ENCODE results near the gene PHLDA2.

DNA sequence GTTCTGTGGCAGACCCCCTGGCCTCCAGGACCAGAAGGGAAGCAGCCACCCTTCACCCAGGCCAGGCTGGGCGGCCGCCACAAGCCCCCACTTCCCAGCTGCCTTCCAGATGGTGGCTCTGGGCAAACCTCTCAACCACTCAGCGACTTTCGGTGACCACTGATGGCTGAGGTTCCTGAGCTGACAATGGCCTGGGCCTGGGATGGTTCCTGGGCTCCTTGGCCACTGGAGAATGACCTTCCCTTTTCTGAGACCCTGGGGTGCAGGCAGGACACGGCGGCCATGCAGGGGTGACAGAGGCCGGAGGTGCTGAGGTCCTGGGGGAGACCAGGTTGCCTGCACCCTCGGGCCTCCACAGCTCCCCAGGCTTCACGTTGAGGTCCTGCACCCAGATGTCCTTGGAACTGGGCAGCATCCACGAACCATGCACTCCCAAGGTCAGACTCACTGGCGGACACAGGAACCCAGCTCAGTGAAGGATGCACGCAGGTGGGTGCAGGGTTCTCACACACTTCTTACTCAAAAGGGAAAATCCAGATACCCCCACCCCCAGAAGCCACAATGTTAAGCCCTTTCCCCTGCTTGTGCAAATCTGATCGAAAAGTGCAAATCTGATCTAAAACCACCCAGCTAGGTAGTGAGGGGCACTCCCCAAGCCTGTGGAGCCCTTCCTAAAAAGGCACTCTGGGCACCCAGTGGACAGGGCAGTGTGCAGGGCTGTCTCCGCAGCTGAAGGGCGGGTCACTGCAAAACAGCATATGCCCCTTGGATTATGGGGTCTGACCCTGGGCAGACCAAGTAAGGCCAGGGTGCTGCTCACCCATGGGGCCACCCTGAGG lies 13.9 kb upstream of the PHLDA2 start:
- TF ChIP-seq, protein P1, sequence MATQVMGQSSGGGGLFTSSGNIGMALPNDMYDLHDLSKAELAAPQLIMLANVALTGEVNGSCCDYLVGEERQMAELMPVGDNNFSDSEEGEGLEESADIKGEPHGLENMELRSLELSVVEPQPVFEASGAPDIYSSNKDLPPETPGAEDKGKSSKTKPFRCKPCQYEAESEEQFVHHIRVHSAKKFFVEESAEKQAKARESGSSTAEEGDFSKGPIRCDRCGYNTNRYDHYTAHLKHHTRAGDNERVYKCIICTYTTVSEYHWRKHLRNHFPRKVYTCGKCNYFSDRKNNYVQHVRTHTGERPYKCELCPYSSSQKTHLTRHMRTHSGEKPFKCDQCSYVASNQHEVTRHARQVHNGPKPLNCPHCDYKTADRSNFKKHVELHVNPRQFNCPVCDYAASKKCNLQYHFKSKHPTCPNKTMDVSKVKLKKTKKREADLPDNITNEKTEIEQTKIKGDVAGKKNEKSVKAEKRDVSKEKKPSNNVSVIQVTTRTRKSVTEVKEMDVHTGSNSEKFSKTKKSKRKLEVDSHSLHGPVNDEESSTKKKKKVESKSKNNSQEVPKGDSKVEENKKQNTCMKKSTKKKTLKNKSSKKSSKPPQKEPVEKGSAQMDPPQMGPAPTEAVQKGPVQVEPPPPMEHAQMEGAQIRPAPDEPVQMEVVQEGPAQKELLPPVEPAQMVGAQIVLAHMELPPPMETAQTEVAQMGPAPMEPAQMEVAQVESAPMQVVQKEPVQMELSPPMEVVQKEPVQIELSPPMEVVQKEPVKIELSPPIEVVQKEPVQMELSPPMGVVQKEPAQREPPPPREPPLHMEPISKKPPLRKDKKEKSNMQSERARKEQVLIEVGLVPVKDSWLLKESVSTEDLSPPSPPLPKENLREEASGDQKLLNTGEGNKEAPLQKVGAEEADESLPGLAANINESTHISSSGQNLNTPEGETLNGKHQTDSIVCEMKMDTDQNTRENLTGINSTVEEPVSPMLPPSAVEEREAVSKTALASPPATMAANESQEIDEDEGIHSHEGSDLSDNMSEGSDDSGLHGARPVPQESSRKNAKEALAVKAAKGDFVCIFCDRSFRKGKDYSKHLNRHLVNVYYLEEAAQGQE (IDR thresholded peaks at IDR 0.05; ENCODE audit: insufficient read depth in 1 of 2, low read depth in 2 of 2, low read length in 2 of 2), result no peak
- no peak for TF ChIP-seq POLR2AphosphoS5 (IDR thresholded peaks at IDR 0.05; ENCODE audit: low read depth, low read length)

Measured in PFSK-1 (cell line).